CD14-positive monocyte (primary cell): ENCODE data around the gene OR56A3. TPM values are rescaled to one million over a fixed set of nuclear protein-coding genes. Genes with fewer than 3 reads are reported as not detected.

Experiments used
- DNase-seq, 3 donors: peaks; one replicate each; pipeline ENCODE4 v3.0.0-alpha.2; 2011 to 2022
- H2AFZ ChIP-seq: 2 replicates; pipeline ENCODE4 v1.6.0; 2012; ENCODE audit warnings: mild to moderate bottlenecking, low read depth, low read length, inconsistent platforms; ENCODE audit not compliant: insufficient read depth, poor library complexity, severe bottlenecking
- H3K27ac ChIP-seq, 2 donors: 1 replicate in 1 of 2; 2 replicates in 1 of 2; pipeline ENCODE4 v1.5.1; 2012 to 2013; ENCODE audit warnings: low read length in 2 of 2, control low read depth in 1 of 2, inconsistent platforms in 1 of 2, low read depth in 1 of 2, mild to moderate bottlenecking in 1 of 2
- H3K27me3 ChIP-seq, 2 donors: one replicate each; pipeline versions ENCODE4 v1.6.0 to v1.6.1; 2011 to 2013; ENCODE audit warnings: low read length in 2 of 2; ENCODE audit not compliant: control insufficient read depth in 2 of 2, insufficient read depth in 2 of 2
- H3K36me3 ChIP-seq, 2 donors: replicated peaks in 1 of 2; 1 replicate in 1 of 2; 2 replicates in 1 of 2; pipeline versions ENCODE4 v1.5.1 to v1.6.1; 2012 to 2013; ENCODE audit warnings: low read length in 2 of 2, control low read depth in 1 of 2, inconsistent platforms in 1 of 2, mild to moderate bottlenecking in 1 of 2; ENCODE audit not compliant: insufficient read depth in 2 of 2, control insufficient read depth in 1 of 2
- H3K4me1 ChIP-seq, 2 donors: 1 replicate in 1 of 2; 2 replicates in 1 of 2; pipeline versions ENCODE4 v1.5.1 to v1.6.1; 2012 to 2013; ENCODE audit warnings: low read length in 2 of 2, control low read depth in 1 of 2, inconsistent platforms in 1 of 2, mild to moderate bottlenecking in 1 of 2, moderate library complexity in 1 of 2; ENCODE audit not compliant: insufficient read depth in 2 of 2, control insufficient read depth in 1 of 2
- H3K4me2 ChIP-seq: replicated peaks from 2 replicates; pipeline ENCODE3; 2012; ENCODE audit warnings: low read length, moderate library complexity, mild to moderate bottlenecking; ENCODE audit not compliant: poor library complexity, severe bottlenecking; ENCODE audit errors: extremely low read depth
- H3K4me3 ChIP-seq, 3 experiments: fragments of 200-600 bp in 1 of 3; sonication (generic) in 1 of 3; replicated peaks in 1 of 3; 1 replicate in 2 of 3; 2 replicates in 1 of 3; pipeline ENCODE4 v1.5.1; 2011 to 2013; ENCODE audit warnings: low read length in 3 of 3, mild to moderate bottlenecking in 3 of 3, control low read depth in 2 of 3, low read depth in 2 of 3, inconsistent platforms in 1 of 3, moderate library complexity in 1 of 3
- H3K79me2 ChIP-seq: 2 replicates; pipeline ENCODE4 v1.6.0; 2012; ENCODE audit warnings: mild to moderate bottlenecking, control low read depth, inconsistent platforms, low read length, moderate library complexity; ENCODE audit not compliant: insufficient read depth
- H3K9ac ChIP-seq: 2 replicates; pipeline ENCODE4 v1.6.0; 2017; ENCODE audit warnings: low read length, mild to moderate bottlenecking; ENCODE audit not compliant: insufficient read depth, poor library complexity, severe bottlenecking
- H3K9me3 ChIP-seq, 2 donors: replicated peaks in 1 of 2; 1 replicate in 1 of 2; 2 replicates in 1 of 2; pipeline versions ENCODE4 v1.5.1 to v1.6.1; 2012 to 2013; ENCODE audit warnings: low read length in 2 of 2, control low read depth in 1 of 2; ENCODE audit not compliant: control insufficient read depth in 1 of 2, insufficient read depth in 1 of 2
- H4K20me1 ChIP-seq: 2 replicates; pipeline ENCODE4 v1.6.0; 2012; ENCODE audit warnings: mild to moderate bottlenecking, low read length, control low read depth, moderate library complexity; ENCODE audit not compliant: insufficient read depth
- H3K27ac Mint-ChIP-seq, 7 donors: one replicate each; pipeline ENCODE4 v1.8.0; 2020; ENCODE audit warnings: mild to moderate bottlenecking in 7 of 7, mixed read lengths in 7 of 7, moderate library complexity in 6 of 7, inconsistent platforms in 2 of 7
- H3K27me3 Mint-ChIP-seq, 3 donors: one replicate each; pipeline ENCODE4 v1.8.0; 2021 to 2022; ENCODE audit warnings: low read depth in 3 of 3, mild to moderate bottlenecking in 3 of 3, mixed read lengths in 3 of 3, moderate library complexity in 3 of 3, inconsistent platforms in 1 of 3
- H3K36me3 Mint-ChIP-seq, 2 donors: one replicate each; pipeline ENCODE4 v1.8.0; 2020; ENCODE audit warnings: mixed read lengths in 2 of 2, inconsistent platforms in 1 of 2, mild to moderate bottlenecking in 1 of 2
- H3K4me1 Mint-ChIP-seq: one replicate; pipeline ENCODE4 v1.8.0; 2020; ENCODE audit warnings: mild to moderate bottlenecking, mixed read lengths
- H3K4me3 Mint-ChIP-seq, 2 donors: one replicate each; pipeline ENCODE4 v1.8.0; 2020; ENCODE audit warnings: mild to moderate bottlenecking in 2 of 2, mixed read lengths in 2 of 2, moderate library complexity in 1 of 2
- H3K9me3 Mint-ChIP-seq, 7 donors: one replicate each; pipeline ENCODE4 v1.8.0; 2020 to 2022; ENCODE audit warnings: mixed read lengths in 7 of 7, mild to moderate bottlenecking in 6 of 7, moderate library complexity in 6 of 7, inconsistent platforms in 2 of 7
- CTCF ChIP-seq: fragments of 200-600 bp; IDR thresholded peaks from one replicate; pipeline ENCODE4 v1.8.0; 2022; ENCODE audit warnings: antibody characterized with exemption, mild to moderate bottlenecking
- WGBS: methylation state at CpG from one replicate; pipeline ENCODE4 v1.1.5; 2013; ENCODE audit warnings: missing lambda C conversion rate; ENCODE audit not compliant: insufficient coverage; 5-methylcytosine and 5-hydroxymethylcytosine counted together
- intact Hi-C, 2 donors: fragments of 100-400 bp; cut with micrococcal nuclease; formaldehyde crosslinking; loops; one replicate each; pipeline versions ENCODE4 v1.15.0 to v1.15.1; 2023
- polyA plus RNA-seq, 3 donors: library from polyadenylated mRNA; depleted of rRNA in 1 of 3; unstranded in 2 of 3; stranded (reverse) in 1 of 3; fragments of 300-500 nt in 2 of 3; fragments of >200 nt in 1 of 3; fragmentation: Illumina TruSeq in 2 of 3; gene quantifications; 1 replicate in 2 of 3; 2 replicates in 1 of 3; pipeline ENCODE4 v1.2.3, GENCODE V29; 2012 to 2021

Gene OR56A3
- polyA plus RNA-seq, 3 donors = not detected

- no peak overlapping the region for H3K27ac Mint-ChIP-seq
- no peaks in the 10 kb centered on the region for H4K20me1 ChIP-seq
- no peak overlapping the region for H3K4me3 Mint-ChIP-seq
- H3K36me3 ChIP-seq = no peaks in the 10 kb centered on the region
- 82% methylated on average over 1 of the region's 3 CpGs for WGBS
- no peaks in the 10 kb centered on the region for H3K9me3 Mint-ChIP-seq
- intact Hi-C loops = no loop called here
- no peaks in the 10 kb centered on the region for H3K36me3 Mint-ChIP-seq
- H3K4me3 ChIP-seq = no peak overlapping the region
- H3K9me3 ChIP-seq = no peaks in the 10 kb centered on the region
- peak in 2 of 3 donors; percentile 16 to 18 for DNase-seq
- no peaks in the 10 kb centered on the region for H3K79me2 ChIP-seq
- H3K27me3 ChIP-seq = peaks cover 12 to 21% of the 10 kb centered on the region in 2 donors
- no peaks in the 10 kb centered on the region for H3K4me1 ChIP-seq
- no peak overlapping the region for H2AFZ ChIP-seq
- H3K27ac ChIP-seq = no peak overlapping the region
- H3K27me3 Mint-ChIP-seq = peaks cover 9 to 17% (median 9%) of the 10 kb centered on the region in 3 donors
- no peaks in the 10 kb centered on the region for H3K4me1 Mint-ChIP-seq
- H3K4me2 ChIP-seq = no peak overlapping the region
- no peak overlapping the region for H3K9ac ChIP-seq
- peak; percentile 83 for TF ChIP-seq CTCF
Measured at GRCh38 chr11:5992604-5993251, 50.7 kb downstream of the OR56A3 start.

GRCh38 chr11:5994791-5995190, 52.7 kb downstream of the OR56A3 start:
- intact Hi-C loops = no loop called here
- no peak for TF ChIP-seq CTCF
- Mint-ChIP-seq H3K4me3 (no peak overlapping the region), H3K9me3 (peaks cover 0 to 4% (median 0%) of the 10 kb centered on the region in 7 donors), H3K4me1 (no peaks in the 10 kb centered on the region), H3K36me3 (no peaks in the 10 kb centered on the region), H3K27me3 (peaks cover 7 to 14% (median 11%) of the 10 kb centered on the region in 3 donors), H3K27ac (no peak overlapping the region)
- Histone ChIP-seq H3K27ac (no peak overlapping the region), H3K4me2 (no peak overlapping the region), H3K4me3 (no peak overlapping the region), H3K9ac (no peak overlapping the region), H3K4me1 (no peaks in the 10 kb centered on the region), H4K20me1 (no peaks in the 10 kb centered on the region), H3K27me3 (peaks cover 9 to 13% of the 10 kb centered on the region in 2 donors), H3K9me3 (no peaks in the 10 kb centered on the region), H2AFZ (no peak overlapping the region), H3K79me2 (no peaks in the 10 kb centered on the region), H3K36me3 (no peaks in the 10 kb centered on the region)
- DNase-seq = no peak
- WGBS = 95% methylated on average over 13 of the region's 14 CpGs

Other genes starting within 250 kb of the OR56A3 start
- under 1 TPM in 1 of 3 donors, not detected in 2; 0.04 TPM for gene OR56B1, start 205.8 kb upstream of the OR56A3 start, polyA plus RNA-seq
- gene OR52N4, start 188.0 kb upstream of the OR56A3 start, polyA plus RNA-seq = under 1 TPM in 2 of 3 donors, not detected in 1; 0.24 to 0.31 TPM
- not detected for gene OR52N5, start 158.9 kb upstream of the OR56A3 start, polyA plus RNA-seq
- gene OR52N1, start 151.0 kb upstream of the OR56A3 start, polyA plus RNA-seq = not detected
- gene OR52N2, start 133.3 kb upstream of the OR56A3 start, polyA plus RNA-seq = not detected
- gene OR52E6, start 100.4 kb upstream of the OR56A3 start, polyA plus RNA-seq = not detected
- gene OR52E8, start 84.6 kb upstream of the OR56A3 start, polyA plus RNA-seq = not detected
- gene OR52E4, start 61.6 kb upstream of the OR56A3 start, polyA plus RNA-seq = not detected
- not detected for gene OR52E5, start 49.0 kb upstream of the OR56A3 start, polyA plus RNA-seq
- gene OR56A5, start 26.2 kb downstream of the OR56A3 start, polyA plus RNA-seq = not detected
- not detected for gene OR52L1, start 44.7 kb downstream of the OR56A3 start, polyA plus RNA-seq
- gene OR56A4, start 64.7 kb downstream of the OR56A3 start, polyA plus RNA-seq = not detected
- gene OR56A1, start 88.5 kb downstream of the OR56A3 start, polyA plus RNA-seq = under 1 TPM in 1 of 3 donors, not detected in 2; 0.01 TPM
- not detected for gene OR56B4, start 165.4 kb downstream of the OR56A3 start, polyA plus RNA-seq
- not detected for gene OR52B2, start 228.1 kb downstream of the OR56A3 start, polyA plus RNA-seq